Right cardiac atrium (tissue), 5 donors: Measurements from ENCODE around the gene DPP10. TPM values are rescaled to one million over a fixed set of nuclear protein-coding genes. Genes with fewer than 3 reads are reported as not detected.

Experiments used
- ATAC-seq, 2 donors: fragments of 200-7000 bp; cut with Tn5 transposase; one replicate each; pipeline versions ENCODE4 v1.8.0 to v1.9.1; 2020; ENCODE audit warnings: moderate library complexity in 2 of 2, mild to moderate bottlenecking in 1 of 2
- DNase-seq, 3 donors: peaks; one replicate each; pipeline ENCODE4 v3.0.0-alpha.2; 2020
- H3K27ac ChIP-seq: one replicate; pipeline ENCODE4 v1.5.1; 2013; ENCODE audit warnings: mild to moderate bottlenecking, low read length, control low read depth, moderate library complexity
- H3K27me3 ChIP-seq: one replicate; pipeline ENCODE4 v1.6.1; 2013; ENCODE audit not compliant: control insufficient read depth, insufficient read depth
- H3K4me1 ChIP-seq: one replicate; pipeline ENCODE4 v1.6.1; 2013; ENCODE audit warnings: low read length; ENCODE audit not compliant: control insufficient read depth, insufficient read depth
- H3K4me3 ChIP-seq: one replicate; pipeline ENCODE4 v1.5.1; 2013; ENCODE audit warnings: low read length, control low read depth
- H3K9me3 ChIP-seq: one replicate; pipeline ENCODE4 v1.6.1; 2013; ENCODE audit warnings: low read length; ENCODE audit not compliant: control insufficient read depth
- WGBS: extraction: QIAGEN DNeasy Blood & Tissue Kit; methylation state at CpG from one replicate; pipeline ENCODE4 v1.1.7; 2013; 5-methylcytosine and 5-hydroxymethylcytosine counted together
- intact Hi-C, 4 donors: fragments of 100-400 bp; cut with DNase I; formaldehyde crosslinking; loops; one replicate each; pipeline versions ENCODE4 v1.11.0 to v1.14.0; 2022 to 2023
- polyA plus RNA-seq: library from polyadenylated mRNA; stranded (reverse); fragments of 200-250 nt; gene quantifications from one replicate; pipeline ENCODE4 v1.2.3, GENCODE V29; 2013
- total RNA-seq, 4 donors: library from RNA; stranded (reverse); fragmentation: NEBNext Ultra II Directional; extraction: Animal tissue kit (Norgen Biotek cat#: 25700); gene quantifications; one replicate each; pipeline ENCODE4 v1.2.1, GENCODE V29; 2021
- donor health status: healthy with polysubstance abuse.
- donor health status: DM: no; HTN: yes; CAD: no.
- donor health status: DM: no; HTN: no; CAD: no.
- donor health status: DM: no; HTN: yes; CAD: no; lungs with severe emphysema.
- donor health status: DM: yes; HTN: yes; CAD: no.

DPP10 gene
- total and polyA plus RNA-seq, 5 donors = 0.05 to 0.74 (median 0.23) TPM; not detected in 2

GRCh38 chr2:114661971-114662939, 219.8 kb downstream of the DPP10 start:
- H3K4me3 ChIP-seq = peak overlapping the region; percentile 58
- H3K27me3 ChIP-seq = no peaks in the 10 kb centered on the region
- no peaks in the 10 kb centered on the region for H3K4me1 ChIP-seq
- no peak overlapping the region for H3K27ac ChIP-seq
- DNase-seq = peak; percentile 14 to 61 (median 49)
- intact Hi-C loops = no loop called here
- ATAC-seq = peak; percentile 74
- no peaks in the 10 kb centered on the region for H3K9me3 ChIP-seq
- WGBS = 26% methylated on average over 67 of the region's 67 CpGs

GRCh38 chr2:114668415-114668814, 226.0 kb downstream of the DPP10 start:
- Histone ChIP-seq H3K4me1 (no peaks in the 10 kb centered on the region), H3K27me3 (no peaks in the 10 kb centered on the region), H3K27ac (no peak overlapping the region), H3K4me3 (no peak overlapping the region), H3K9me3 (no peaks in the 10 kb centered on the region)
- no peak for DNase-seq
- intact Hi-C loops = no loop called here
- no peak for ATAC-seq

GRCh38 chr2:114683251-114683650, 240.8 kb downstream of the DPP10 start:
- Histone ChIP-seq H3K9me3 (peaks cover 1% of the 10 kb centered on the region), H3K4me1 (no peaks in the 10 kb centered on the region), H3K27me3 (no peaks in the 10 kb centered on the region), H3K4me3 (no peak overlapping the region), H3K27ac (no peak overlapping the region)
- WGBS = 94% methylated on average over 1 of the region's 1 CpG
- intact Hi-C loops = no loop called here
- DNase-seq = no peak
- no peak for ATAC-seq

- H3K4me3 ChIP-seq = no peak overlapping the region
- DNase-seq (no peak), ATAC-seq (no peak)
- intact Hi-C loops = no loop called here
- H3K9me3 ChIP-seq = peaks cover 1% of the 10 kb centered on the region
- no peaks in the 10 kb centered on the region for H3K27me3 ChIP-seq
- WGBS = 63% methylated on average over 3 of the region's 3 CpGs
- H3K4me1 ChIP-seq = no peaks in the 10 kb centered on the region
- no peak overlapping the region for H3K27ac ChIP-seq
Measured at GRCh38 chr2:114684403-114684802, 242.0 kb downstream of the DPP10 start.

- Histone ChIP-seq H3K4me3 (no peak overlapping the region), H3K27me3 (no peaks in the 10 kb centered on the region), H3K4me1 (no peaks in the 10 kb centered on the region), H3K27ac (no peak overlapping the region), H3K9me3 (peaks cover 1% of the 10 kb centered on the region)
- DNase-seq (no peak), ATAC-seq (no peak)
- intact Hi-C loops = no loop called here
- WGBS = 65% methylated on average over 3 of the region's 3 CpGs
Measured at GRCh38 chr2:114685102-114685501, 242.7 kb downstream of the DPP10 start.

GRCh38 chr2:114688241-114688640, 245.8 kb downstream of the DPP10 start:
- ATAC-seq (no peak), DNase-seq (no peak)
- no peaks in the 10 kb centered on the region for H3K27me3 ChIP-seq
- no peak overlapping the region for H3K4me3 ChIP-seq
- peaks cover 1% of the 10 kb centered on the region for H3K9me3 ChIP-seq
- intact Hi-C loops = no loop called here
- no peaks in the 10 kb centered on the region for H3K4me1 ChIP-seq
- no peak overlapping the region for H3K27ac ChIP-seq

GRCh38 chr2:114698520-114698919, 256.1 kb downstream of the DPP10 start:
- no peak overlapping the region for H3K27ac ChIP-seq
- 59% methylated on average over 1 of the region's 1 CpG for WGBS
- DNase-seq (no peak), ATAC-seq (no peak)
- intact Hi-C loops = no loop called here
- no peak overlapping the region for H3K4me3 ChIP-seq
- H3K9me3 ChIP-seq = no peaks in the 10 kb centered on the region
- no peaks in the 10 kb centered on the region for H3K4me1 ChIP-seq
- no peaks in the 10 kb centered on the region for H3K27me3 ChIP-seq

GRCh38 chr2:114699423-114699944, 257.0 kb downstream of the DPP10 start:
- Histone ChIP-seq H3K27ac (no peak overlapping the region), H3K4me1 (no peaks in the 10 kb centered on the region), H3K27me3 (no peaks in the 10 kb centered on the region), H3K9me3 (no peaks in the 10 kb centered on the region), H3K4me3 (no peak overlapping the region)
- intact Hi-C loops = no loop called here
- WGBS = 88% methylated on average over 2 of the region's 2 CpGs
- ATAC-seq (no peak), DNase-seq (no peak)

GRCh38 chr2:114700440-114700839, 258.0 kb downstream of the DPP10 start:
- 76% methylated on average over 5 of the region's 5 CpGs for WGBS
- intact Hi-C loops = no loop called here
- DNase-seq = no peak
- H3K27ac ChIP-seq = no peak overlapping the region
- no peaks in the 10 kb centered on the region for H3K9me3 ChIP-seq
- no peaks in the 10 kb centered on the region for H3K4me1 ChIP-seq
- H3K4me3 ChIP-seq = no peak overlapping the region
- no peak for ATAC-seq
- H3K27me3 ChIP-seq = no peaks in the 10 kb centered on the region

GRCh38 chr2:114709936-114710850, 267.8 kb downstream of the DPP10 start:
- 77% methylated on average over 4 of the region's 4 CpGs for WGBS
- DNase-seq (no peak), ATAC-seq (no peak)
- H3K4me1 ChIP-seq = no peaks in the 10 kb centered on the region
- H3K4me3 ChIP-seq = no peak overlapping the region
- intact Hi-C loops = no loop called here
- H3K27ac ChIP-seq = no peak overlapping the region
- H3K27me3 ChIP-seq = no peaks in the 10 kb centered on the region
- no peaks in the 10 kb centered on the region for H3K9me3 ChIP-seq

GRCh38 chr2:114714313-114714712, 271.9 kb downstream of the DPP10 start:
- Histone ChIP-seq H3K4me3 (no peak overlapping the region), H3K4me1 (no peaks in the 10 kb centered on the region), H3K9me3 (no peaks in the 10 kb centered on the region), H3K27ac (no peak overlapping the region), H3K27me3 (no peaks in the 10 kb centered on the region)
- intact Hi-C loops = no loop called here
- WGBS = 31% methylated on average over 1 of the region's 1 CpG
- DNase-seq = no peak
- ATAC-seq = no peak
